Measurements from ENCODE around the gene CNIH3. TPM values are rescaled to one million over a fixed set of nuclear protein-coding genes. Genes with fewer than 3 reads are reported as not detected.

The CNIH3 gene
- polyA plus RNA-seq, 4 donors = 0.70 to 2.1 TPM; not detected in 2

Other genes with a start within 250 kb of the CNIH3 start
- 10 to 100 TPM; 15.9 to 66.1 (median 19.1) TPM for gene WDR26, start 181.5 kb upstream of the CNIH3 start, polyA plus RNA-seq

Measured in small intestine (tissue), 4 donors.